GM23338 (cell line): ENCODE results near the gene GID4. TPM values are rescaled to one million over a fixed set of nuclear protein-coding genes. Genes with fewer than 3 reads are reported as not detected.

Source experiments
- ATAC-seq: fragments of 200-7000 bp; cut with Tn5 transposase; 3 replicates; pipeline ENCODE4 v1.9.1; 2020
- DNase-seq: peaks from one replicate; pipeline ENCODE4 v3.0.0-alpha.2; 2015; ENCODE audit warnings: low spot score
- H2AFZ ChIP-seq: fragments of 200-600 bp; sonication (generic); 2 replicates; pipeline ENCODE4 v1.8.0; 2016; ENCODE audit warnings: antibody characterized with exemption, mild to moderate bottlenecking, moderate library complexity
- H3F3A ChIP-seq: fragments of 200-600 bp; sonication (generic); replicated peaks from 2 replicates; pipeline ENCODE4 v1.8.0; 2017; ENCODE audit warnings: antibody characterized with exemption, mixed run types, low read depth
- H3K27ac ChIP-seq: fragments of 200-600 bp; sonication (generic); 2 replicates; pipeline ENCODE4 v1.6.1; 2016; ENCODE audit warnings: low read depth
- H3K27me3 ChIP-seq: fragments of 200-600 bp; sonication (generic); 2 replicates; pipeline ENCODE4 v1.8.0; 2016; ENCODE audit warnings: mild to moderate bottlenecking, mixed run types, moderate library complexity; ENCODE audit not compliant: insufficient read depth
- H3K36me3 ChIP-seq: fragments of 200-600 bp; sonication (generic); 2 replicates; pipeline ENCODE4 v1.8.0; 2016; ENCODE audit warnings: mild to moderate bottlenecking; ENCODE audit not compliant: insufficient read depth
- H3K4me1 ChIP-seq: fragments of 200-600 bp; sonication (generic); 2 replicates; pipeline ENCODE4 v1.8.0; 2016; ENCODE audit warnings: mild to moderate bottlenecking, moderate library complexity; ENCODE audit not compliant: insufficient read depth
- H3K4me2 ChIP-seq: fragments of 200-600 bp; sonication (generic); 2 replicates; pipeline ENCODE4 v1.7.1; 2017; ENCODE audit warnings: mixed run types
- H3K4me3 ChIP-seq: fragments of 200-600 bp; sonication (generic); 2 replicates; pipeline ENCODE4 v1.6.1; 2016; ENCODE audit warnings: mixed run types
- H3K79me2 ChIP-seq: fragments of 200-600 bp; sonication (generic); replicated peaks from 2 replicates; pipeline ENCODE4 v1.8.0; 2017; ENCODE audit warnings: mild to moderate bottlenecking; ENCODE audit not compliant: insufficient read depth
- H3K9me2 ChIP-seq: fragments of 200-600 bp; sonication (generic); 2 replicates; pipeline ENCODE4 v1.8.0; 2017; ENCODE audit not compliant: insufficient read depth
- H4K20me1 ChIP-seq: fragments of 200-600 bp; sonication (generic); replicated peaks from 2 replicates; pipeline ENCODE4 v1.8.0; 2017; ENCODE audit warnings: mild to moderate bottlenecking; ENCODE audit not compliant: insufficient read depth
- H3K27ac Mint-ChIP-seq: 2 replicates; pipeline ENCODE4 v1.8.0; 2020; ENCODE audit warnings: inconsistent platforms, mild to moderate bottlenecking, moderate library complexity, mixed read lengths
- H3K27me3 Mint-ChIP-seq: 3 replicates; pipeline ENCODE4 v1.8.0; 2022; ENCODE audit warnings: low read depth, mild to moderate bottlenecking, moderate library complexity, mixed read lengths, inconsistent platforms; ENCODE audit not compliant: insufficient read depth, poor library complexity
- H3K36me3 Mint-ChIP-seq: 3 replicates; pipeline ENCODE4 v1.8.0; 2021; ENCODE audit warnings: low read depth, mild to moderate bottlenecking, inconsistent platforms, moderate library complexity, mixed read lengths
- H3K4me1 Mint-ChIP-seq: 3 replicates; pipeline ENCODE4 v1.8.0; 2020; ENCODE audit warnings: mild to moderate bottlenecking, inconsistent platforms, mixed read lengths
- H3K4me3 Mint-ChIP-seq: 3 replicates; pipeline ENCODE4 v1.8.0; 2021; ENCODE audit warnings: moderate library complexity, mild to moderate bottlenecking, inconsistent platforms, mixed read lengths
- H3K9me3 Mint-ChIP-seq: 3 replicates; pipeline ENCODE4 v1.8.0; 2020; ENCODE audit warnings: moderate library complexity, mild to moderate bottlenecking, inconsistent platforms, mixed read lengths
- CREB1 ChIP-seq: fragments of 250-450 bp; sonication (Bioruptor Pico); IDR thresholded peaks from 2 replicates; pipeline ENCODE4 v1.5.0; 2020; ENCODE audit warnings: low read depth, mild to moderate bottlenecking, moderate library complexity
- CTCF ChIP-seq, 2 experiments: fragments of 200-600 bp in 1 of 2; sonication (generic) in 1 of 2; conservative IDR thresholded peaks; 2 replicates each; pipeline versions ENCODE4 v1.5.1 to v1.6.1; 2016 to 2017; ENCODE audit warnings: antibody characterized with exemption in 2 of 2, low read depth in 2 of 2, mild to moderate bottlenecking in 2 of 2, moderate library complexity in 1 of 2
- EZH2 ChIP-seq: fragments of 200-600 bp; sonication (generic); IDR thresholded peaks from one replicate; pipeline ENCODE4 v1.8.0; 2017; ENCODE audit warnings: antibody characterized with exemption, mild to moderate bottlenecking, low read depth; ENCODE audit not compliant: unreplicated experiment
- EZH2phosphoT487 ChIP-seq: fragments of 200-600 bp; sonication (generic); IDR thresholded peaks from one replicate; pipeline ENCODE4 v1.8.1; 2018; ENCODE audit warnings: antibody characterized with exemption; ENCODE audit not compliant: unreplicated experiment
- JUNB ChIP-seq: IDR thresholded peaks from one replicate; pipeline ENCODE4 v1.6.1; 2016; ENCODE audit warnings: antibody characterized with exemption; ENCODE audit not compliant: unreplicated experiment
- POLR2AphosphoS5 ChIP-seq: IDR thresholded peaks from 2 replicates; pipeline ENCODE4 v1.6.1; 2016; ENCODE audit warnings: antibody characterized with exemption, low read depth
- STAT1 ChIP-seq: IDR thresholded peaks from one replicate; pipeline ENCODE4 v1.6.1; 2016; ENCODE audit warnings: antibody characterized with exemption; ENCODE audit not compliant: unreplicated experiment
- ZNF114 ChIP-seq: fragments of 250-450 bp; sonication (Bioruptor Pico); IDR thresholded peaks from 2 replicates; pipeline ENCODE4 v1.5.0; 2020; ENCODE audit warnings: mild to moderate bottlenecking, moderate library complexity
- ZNF331 ChIP-seq: fragments of 250-450 bp; sonication (Bioruptor Pico); IDR thresholded peaks from 2 replicates; pipeline ENCODE4 v1.5.0; 2020; ENCODE audit warnings: low read depth, mild to moderate bottlenecking, moderate library complexity
- ZNF462 ChIP-seq: fragments of 250-450 bp; sonication (Bioruptor Pico); IDR thresholded peaks from 2 replicates; pipeline ENCODE4 v1.5.0; 2020; ENCODE audit warnings: mild to moderate bottlenecking, moderate library complexity
- polyA plus RNA-seq: library from polyadenylated mRNA; unstranded; fragments of >200 nt; fragmentation: Nextera tagmentation; extraction: Ambion mirVana; gene quantifications from 2 replicates; pipeline ENCODE4 v1.2.1, GENCODE V29; 2016
- total RNA-seq: library from RNA; depleted of rRNA; stranded (reverse); fragments of >200 nt; shearing (Covaris generic); gene quantifications from 2 replicates; pipeline ENCODE4 v1.2.3, GENCODE V29; 2014

Gene GID4
- total and polyA plus RNA-seq, 2 experiments from 2014 or later = 6.3 to 11.2 TPM

- no peaks in the 10 kb centered on the region for H3K36me3 Mint-ChIP-seq
- no peaks in the 10 kb centered on the region for H3K27me3 ChIP-seq
- no peaks in the 10 kb centered on the region for H4K20me1 ChIP-seq
- no peak overlapping the region for H3K4me2 ChIP-seq
- H3F3A ChIP-seq = no peaks in the 10 kb centered on the region
- DNase-seq (no peak), ATAC-seq (no peak)
- H3K4me1 Mint-ChIP-seq = no peaks in the 10 kb centered on the region
- peaks cover 5% of the 10 kb centered on the region for H3K27me3 Mint-ChIP-seq
- H3K27ac Mint-ChIP-seq = no peak overlapping the region
- H3K79me2 ChIP-seq = no peaks in the 10 kb centered on the region
- H3K36me3 ChIP-seq = no peaks in the 10 kb centered on the region
- no peak overlapping the region for H3K4me3 ChIP-seq
- TF ChIP-seq EZH2 (no peak), EZH2phosphoT487 (no peak), ZNF462 (no peak), ZNF331 (no peak), CTCF (conservative IDR thresholded peaks at IDR 0.05; ENCODE audit: low read depth in 2 of 2) (no peak), POLR2AphosphoS5 (no peak), ZNF114 (CRISPR knock-in tag) (no peak), CREB1 (no peak), STAT1 (no peak), JUNB (no peak)
- H3K4me3 Mint-ChIP-seq = no peak overlapping the region
- no peak overlapping the region for H3K27ac ChIP-seq
- 0 out of 2 replicates have a peak, but pooled peaks cover 4% of the 10 kb centered on the region for H3K9me2 ChIP-seq
- H3K4me1 ChIP-seq = no peaks in the 10 kb centered on the region
- H2AFZ ChIP-seq = peak overlapping the region; percentile 63; the same call in 1 of the 2 replicates
- no peaks in the 10 kb centered on the region for H3K9me3 Mint-ChIP-seq
Measured at GRCh38 chr17:18076936-18077335, 37.7 kb downstream of the GID4 start.
